ENCODE data around the gene FGA.

DNA sequence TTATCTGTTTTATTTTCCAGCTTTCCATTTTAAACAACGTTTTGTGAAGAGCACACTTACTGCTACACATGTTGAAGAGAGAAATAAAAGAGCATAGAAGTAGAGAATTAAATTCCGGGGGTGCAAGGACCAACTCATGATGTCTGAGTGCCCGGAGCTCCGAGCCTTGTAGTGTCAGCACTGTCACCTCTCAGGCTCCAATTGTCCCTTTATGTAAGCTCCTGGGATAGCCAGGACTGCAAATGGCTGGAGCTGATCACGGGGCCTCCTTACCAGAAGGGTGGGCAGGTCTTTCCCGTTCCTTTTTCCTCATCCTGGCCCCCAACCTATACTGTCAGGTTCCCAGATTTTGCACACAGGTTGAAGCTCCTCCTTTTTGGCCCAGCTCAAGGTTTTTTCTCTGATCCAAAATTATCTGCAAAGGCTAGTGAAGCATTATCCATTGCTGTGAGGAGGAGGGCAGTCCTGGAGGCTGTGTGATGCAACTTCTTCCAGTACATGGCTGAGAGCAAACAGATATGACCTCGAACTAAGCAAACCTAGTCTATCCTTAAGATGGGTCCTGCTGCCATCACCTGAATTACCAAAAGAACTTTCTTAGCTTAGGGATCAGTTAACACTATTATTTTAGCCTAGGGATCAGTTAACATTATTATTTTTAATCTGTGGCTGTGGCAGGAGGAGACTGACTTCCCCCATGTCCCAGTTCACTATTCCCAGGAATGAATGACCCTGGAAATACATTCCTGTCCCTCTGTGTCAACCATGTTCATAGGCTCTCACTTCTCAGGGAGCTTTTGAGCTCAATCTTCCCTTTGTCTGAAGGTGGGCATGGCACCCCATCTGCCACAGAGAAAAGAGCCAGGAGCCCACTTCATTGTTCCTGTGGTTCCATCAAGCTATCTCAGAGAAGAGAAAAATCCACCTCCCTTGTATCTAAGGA is 22.2 kb upstream of the FGA start, which contains the start of gene FGG:
- TF ChIP-seq BHLHE40 (IDR thresholded peaks at IDR 0.05; ENCODE audit: borderline replicate concordance) (no peak), FOXA1 (IDR thresholded peaks at IDR 0.05) (no peak)

Data from HEK293T (cell line).